GM23338 (cell line): ENCODE measurements around the gene MYD88. TPM values are rescaled to one million over a fixed set of nuclear protein-coding genes. Genes with fewer than 3 reads are reported as not detected.

ENCODE experiments used
- ATAC-seq: fragments of 200-7000 bp; cut with Tn5 transposase; 3 replicates; pipeline ENCODE4 v1.9.1; 2020
- DNase-seq: peaks from one replicate; pipeline ENCODE4 v3.0.0-alpha.2; 2015; ENCODE audit warnings: low spot score
- H2AFZ ChIP-seq: fragments of 200-600 bp; sonication (generic); 2 replicates; pipeline ENCODE4 v1.8.0; 2016; ENCODE audit warnings: antibody characterized with exemption, mild to moderate bottlenecking, moderate library complexity
- H3F3A ChIP-seq: fragments of 200-600 bp; sonication (generic); replicated peaks from 2 replicates; pipeline ENCODE4 v1.8.0; 2017; ENCODE audit warnings: antibody characterized with exemption, mixed run types, low read depth
- H3K27ac ChIP-seq: fragments of 200-600 bp; sonication (generic); 2 replicates; pipeline ENCODE4 v1.6.1; 2016; ENCODE audit warnings: low read depth
- H3K27me3 ChIP-seq: fragments of 200-600 bp; sonication (generic); 2 replicates; pipeline ENCODE4 v1.8.0; 2016; ENCODE audit warnings: mild to moderate bottlenecking, mixed run types, moderate library complexity; ENCODE audit not compliant: insufficient read depth
- H3K36me3 ChIP-seq: fragments of 200-600 bp; sonication (generic); 2 replicates; pipeline ENCODE4 v1.8.0; 2016; ENCODE audit warnings: mild to moderate bottlenecking; ENCODE audit not compliant: insufficient read depth
- H3K4me1 ChIP-seq: fragments of 200-600 bp; sonication (generic); 2 replicates; pipeline ENCODE4 v1.8.0; 2016; ENCODE audit warnings: mild to moderate bottlenecking, moderate library complexity; ENCODE audit not compliant: insufficient read depth
- H3K4me2 ChIP-seq: fragments of 200-600 bp; sonication (generic); 2 replicates; pipeline ENCODE4 v1.7.1; 2017; ENCODE audit warnings: mixed run types
- H3K4me3 ChIP-seq: fragments of 200-600 bp; sonication (generic); 2 replicates; pipeline ENCODE4 v1.6.1; 2016; ENCODE audit warnings: mixed run types
- H3K79me2 ChIP-seq: fragments of 200-600 bp; sonication (generic); replicated peaks from 2 replicates; pipeline ENCODE4 v1.8.0; 2017; ENCODE audit warnings: mild to moderate bottlenecking; ENCODE audit not compliant: insufficient read depth
- H3K9me2 ChIP-seq: fragments of 200-600 bp; sonication (generic); 2 replicates; pipeline ENCODE4 v1.8.0; 2017; ENCODE audit not compliant: insufficient read depth
- H4K20me1 ChIP-seq: fragments of 200-600 bp; sonication (generic); replicated peaks from 2 replicates; pipeline ENCODE4 v1.8.0; 2017; ENCODE audit warnings: mild to moderate bottlenecking; ENCODE audit not compliant: insufficient read depth
- H3K27ac Mint-ChIP-seq: 2 replicates; pipeline ENCODE4 v1.8.0; 2020; ENCODE audit warnings: inconsistent platforms, mild to moderate bottlenecking, moderate library complexity, mixed read lengths
- H3K27me3 Mint-ChIP-seq: 3 replicates; pipeline ENCODE4 v1.8.0; 2022; ENCODE audit warnings: low read depth, mild to moderate bottlenecking, moderate library complexity, mixed read lengths, inconsistent platforms; ENCODE audit not compliant: insufficient read depth, poor library complexity
- H3K36me3 Mint-ChIP-seq: 3 replicates; pipeline ENCODE4 v1.8.0; 2021; ENCODE audit warnings: low read depth, mild to moderate bottlenecking, inconsistent platforms, moderate library complexity, mixed read lengths
- H3K4me1 Mint-ChIP-seq: 3 replicates; pipeline ENCODE4 v1.8.0; 2020; ENCODE audit warnings: mild to moderate bottlenecking, inconsistent platforms, mixed read lengths
- H3K4me3 Mint-ChIP-seq: 3 replicates; pipeline ENCODE4 v1.8.0; 2021; ENCODE audit warnings: moderate library complexity, mild to moderate bottlenecking, inconsistent platforms, mixed read lengths
- H3K9me3 Mint-ChIP-seq: 3 replicates; pipeline ENCODE4 v1.8.0; 2020; ENCODE audit warnings: moderate library complexity, mild to moderate bottlenecking, inconsistent platforms, mixed read lengths
- CREB1 ChIP-seq: fragments of 250-450 bp; sonication (Bioruptor Pico); IDR thresholded peaks from 2 replicates; pipeline ENCODE4 v1.5.0; 2020; ENCODE audit warnings: low read depth, mild to moderate bottlenecking, moderate library complexity
- CTCF ChIP-seq, 2 experiments: fragments of 200-600 bp in 1 of 2; sonication (generic) in 1 of 2; conservative IDR thresholded peaks; 2 replicates each; pipeline versions ENCODE4 v1.5.1 to v1.6.1; 2016 to 2017; ENCODE audit warnings: antibody characterized with exemption in 2 of 2, low read depth in 2 of 2, mild to moderate bottlenecking in 2 of 2, moderate library complexity in 1 of 2
- ETS1 ChIP-seq: IDR thresholded peaks from 2 replicates; pipeline ENCODE4 v1.6.1; 2016; ENCODE audit warnings: antibody characterized with exemption
- EZH2 ChIP-seq: fragments of 200-600 bp; sonication (generic); IDR thresholded peaks from one replicate; pipeline ENCODE4 v1.8.0; 2017; ENCODE audit warnings: antibody characterized with exemption, mild to moderate bottlenecking, low read depth; ENCODE audit not compliant: unreplicated experiment
- EZH2phosphoT487 ChIP-seq: fragments of 200-600 bp; sonication (generic); IDR thresholded peaks from one replicate; pipeline ENCODE4 v1.8.1; 2018; ENCODE audit warnings: antibody characterized with exemption; ENCODE audit not compliant: unreplicated experiment
- JUNB ChIP-seq: IDR thresholded peaks from one replicate; pipeline ENCODE4 v1.6.1; 2016; ENCODE audit warnings: antibody characterized with exemption; ENCODE audit not compliant: unreplicated experiment
- NANOG ChIP-seq: IDR thresholded peaks from 2 replicates; pipeline ENCODE4 v1.6.1; 2016; ENCODE audit warnings: antibody characterized with exemption, borderline replicate concordance
- POLR2AphosphoS5 ChIP-seq: IDR thresholded peaks from 2 replicates; pipeline ENCODE4 v1.6.1; 2016; ENCODE audit warnings: antibody characterized with exemption, low read depth
- REST ChIP-seq: IDR thresholded peaks from one replicate; pipeline ENCODE4 v1.6.1; 2018; ENCODE audit warnings: antibody characterized with exemption; ENCODE audit not compliant: unreplicated experiment
- STAT1 ChIP-seq: IDR thresholded peaks from one replicate; pipeline ENCODE4 v1.6.1; 2016; ENCODE audit warnings: antibody characterized with exemption; ENCODE audit not compliant: unreplicated experiment
- ZNF114 ChIP-seq: fragments of 250-450 bp; sonication (Bioruptor Pico); IDR thresholded peaks from 2 replicates; pipeline ENCODE4 v1.5.0; 2020; ENCODE audit warnings: mild to moderate bottlenecking, moderate library complexity
- ZNF331 ChIP-seq: fragments of 250-450 bp; sonication (Bioruptor Pico); IDR thresholded peaks from 2 replicates; pipeline ENCODE4 v1.5.0; 2020; ENCODE audit warnings: low read depth, mild to moderate bottlenecking, moderate library complexity
- ZNF462 ChIP-seq: fragments of 250-450 bp; sonication (Bioruptor Pico); IDR thresholded peaks from 2 replicates; pipeline ENCODE4 v1.5.0; 2020; ENCODE audit warnings: mild to moderate bottlenecking, moderate library complexity
- polyA plus RNA-seq: library from polyadenylated mRNA; unstranded; fragments of >200 nt; fragmentation: Nextera tagmentation; extraction: Ambion mirVana; gene quantifications from 2 replicates; pipeline ENCODE4 v1.2.1, GENCODE V29; 2016
- total RNA-seq: library from RNA; depleted of rRNA; stranded (reverse); fragments of >200 nt; shearing (Covaris generic); gene quantifications from 2 replicates; pipeline ENCODE4 v1.2.3, GENCODE V29; 2014

Gene MYD88
- total and polyA plus RNA-seq, 2 experiments from 2014 or later: 15.5 to 26.0 TPM

GRCh38 chr3:38157117-38157516 is 18.7 kb downstream of the MYD88 start:
- Mint-ChIP-seq H3K4me3 (no peak overlapping the region), H3K4me1 (peaks cover 4% of the 10 kb centered on the region; the same call in 1 of the 3 replicates), H3K27me3 (peaks cover 3% of the 10 kb centered on the region), H3K9me3 (no peaks in the 10 kb centered on the region), H3K27ac (no peak overlapping the region), H3K36me3 (no peaks in the 10 kb centered on the region)
- Histone ChIP-seq H3K4me1 (no peaks in the 10 kb centered on the region), H3F3A (peaks cover 6% of the 10 kb centered on the region; the same call in 1 of the 2 replicates), H3K4me2 (no peak overlapping the region), H3K36me3 (no peaks in the 10 kb centered on the region), H3K79me2 (no peaks in the 10 kb centered on the region), H3K27ac (no peak overlapping the region), H4K20me1 (no peaks in the 10 kb centered on the region), H3K9me2 (0 out of 2 replicates have a peak, but pooled peaks cover 2% of the 10 kb centered on the region), H2AFZ (no peak overlapping the region), H3K27me3 (no peaks in the 10 kb centered on the region), H3K4me3 (no peak overlapping the region)
- TF ChIP-seq STAT1 (no peak), ZNF331 (no peak), EZH2phosphoT487 (no peak), REST (no peak), ZNF114 (no peak), ETS1 (no peak), CTCF (conservative IDR thresholded peaks at IDR 0.05; ENCODE audit: low read depth in 2 of 2) (no peak), ZNF462 (no peak), NANOG (no peak), JUNB (no peak), EZH2 (no peak), CREB1 (CRISPR knock-in tag) (no peak), POLR2AphosphoS5 (no peak)
- no peak for DNase-seq
- no peak for ATAC-seq
